Measurements from ENCODE around the gene C1S. TPM values are rescaled to one million over a fixed set of nuclear protein-coding genes. Genes with fewer than 3 reads are reported as not detected.
A peak's percentile ranks its signal among the peaks of the same experiment; 100 is the strongest.

Gene C1S
- total RNA-seq, 2 donors from 2014 or later = 114 to 232 TPM

GRCh38 chr12:7075518-7075917 lies 15.0 kb downstream of the C1S start:
- TF ChIP-seq CTCF (IDR thresholded peaks at IDR 0.05) = no peak
- Histone ChIP-seq H3K9me3 (no peaks in the 10 kb centered on the region), H3K4me1 (peaks cover 0 to 6% of the 10 kb centered on the region in 2 donors)

DNA sequence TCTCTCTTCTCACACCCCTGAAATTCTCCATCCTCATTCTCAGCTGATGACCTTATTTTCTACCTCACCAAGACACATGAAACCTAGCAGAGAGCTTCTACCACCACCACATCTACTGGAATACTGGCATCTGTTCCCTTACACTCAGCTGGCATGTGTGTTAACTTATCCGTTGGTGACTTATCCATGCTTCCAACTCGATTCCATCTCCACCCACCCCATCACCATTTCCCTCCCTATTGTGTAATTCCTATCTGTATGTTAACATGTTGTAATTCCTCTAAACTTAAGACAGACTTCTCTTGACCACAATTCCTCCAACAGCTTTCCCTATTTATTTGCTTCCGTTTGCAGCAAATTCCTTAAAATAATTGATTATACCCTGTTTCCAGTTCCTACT lies 15.4 kb downstream of the C1S start:
- Histone ChIP-seq H3K36me3 (no peaks in the 10 kb centered on the region), H3K27ac (no peak overlapping the region), H3K9me3 (no peaks in the 10 kb centered on the region), H3K4me3 (no peak overlapping the region), H3K4me1 (peaks cover 0 to 6% of the 10 kb centered on the region in 2 donors), H3K27me3 (no peaks in the 10 kb centered on the region)
- TF ChIP-seq CTCF (IDR thresholded peaks at IDR 0.05) = no peak
- DNase-seq (ENCODE audit: low spot score) = no peak

More at GRCh38 chr12:7075518-7075917, 15.0 kb downstream of the C1S start:
- no peaks in the 10 kb centered on the region for H3K27me3 ChIP-seq
- no peak overlapping the region for H3K4me3 ChIP-seq
- H3K36me3 ChIP-seq = no peaks in the 10 kb centered on the region
- DNase-seq (ENCODE audit: low spot score) = no peak
- H3K27ac ChIP-seq = no peak overlapping the region

DNA sequence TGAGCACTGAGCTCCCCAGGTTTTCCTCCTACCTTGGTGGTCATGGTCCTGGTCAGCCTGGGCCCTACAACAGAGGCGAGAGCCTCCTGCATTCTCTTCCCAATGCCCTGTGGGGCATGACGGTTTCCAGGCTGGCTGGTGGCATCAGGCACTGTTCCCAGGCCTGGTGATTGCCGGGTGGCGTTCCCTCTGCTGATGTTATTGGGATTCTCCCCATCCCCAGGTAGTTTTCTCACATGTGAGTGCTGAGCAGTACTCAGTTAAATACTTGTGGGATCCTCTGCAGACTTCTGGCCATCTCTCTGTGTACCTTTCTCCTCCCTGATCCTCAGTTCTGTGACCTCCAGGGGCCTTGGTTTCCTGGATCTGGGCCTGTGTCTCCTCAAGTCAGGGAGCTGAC lies 16.0 kb downstream of the C1S start:
- H3K36me3 ChIP-seq = peaks cover under 1% of the 10 kb centered on the region

DNA sequence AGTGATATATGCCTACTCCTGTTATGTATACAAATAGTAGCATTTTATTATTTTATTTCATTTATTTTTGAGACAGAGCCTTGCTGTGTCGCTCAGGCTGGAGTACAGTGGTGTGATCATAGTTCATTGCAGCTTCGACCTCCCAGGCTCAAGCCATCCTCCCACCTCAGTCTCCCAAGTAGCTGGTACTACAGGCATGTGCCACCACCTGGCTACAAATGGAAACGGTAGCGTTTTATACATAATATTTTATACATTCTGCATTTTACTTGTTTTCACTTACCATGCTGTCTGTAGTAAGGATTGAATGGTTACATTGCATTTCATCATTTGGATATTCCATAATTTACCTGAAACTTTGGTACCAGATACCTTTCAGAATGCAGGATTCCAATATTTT lies 17.6 kb downstream of the C1S start:
- H3K27ac ChIP-seq = no peak overlapping the region
- no peak overlapping the region for H3K4me3 ChIP-seq
- no peaks in the 10 kb centered on the region for H3K9me3 ChIP-seq
- H3K27me3 ChIP-seq = no peaks in the 10 kb centered on the region
- no peak for TF ChIP-seq CTCF (IDR thresholded peaks at IDR 0.05)
- peaks cover 0 to 6% of the 10 kb centered on the region in 2 donors for H3K4me1 ChIP-seq
- DNase-seq (ENCODE audit: low spot score) = no peak
- peaks cover 18% of the 10 kb centered on the region for H3K36me3 ChIP-seq

More for the DNA sequence above, 16.0 kb downstream of the C1S start:
- TF ChIP-seq CTCF (IDR thresholded peaks at IDR 0.05) = no peak
- no peaks in the 10 kb centered on the region for H3K27me3 ChIP-seq
- H3K4me1 ChIP-seq = peaks cover 0 to 6% of the 10 kb centered on the region in 2 donors
- no peaks in the 10 kb centered on the region for H3K9me3 ChIP-seq
- H3K27ac ChIP-seq = no peak overlapping the region
- DNase-seq (ENCODE audit: low spot score) = no peak
- H3K4me3 ChIP-seq = no peak overlapping the region

- Histone ChIP-seq H3K27ac (peak overlapping the region; percentile 39 to 74), H3K4me3 (no peak overlapping the region), H3K9me3 (no peaks in the 10 kb centered on the region), H3K36me3 (peaks cover 21% of the 10 kb centered on the region), H3K27me3 (no peaks in the 10 kb centered on the region), H3K4me1 (peaks cover 0 to 6% of the 10 kb centered on the region in 2 donors)
- DNase-seq (ENCODE audit: low spot score) = no peak
- TF ChIP-seq CTCF (IDR thresholded peaks at IDR 0.05) = no peak
Measured at GRCh38 chr12:7079826-7080125, 19.3 kb downstream of the C1S start.

DNA sequence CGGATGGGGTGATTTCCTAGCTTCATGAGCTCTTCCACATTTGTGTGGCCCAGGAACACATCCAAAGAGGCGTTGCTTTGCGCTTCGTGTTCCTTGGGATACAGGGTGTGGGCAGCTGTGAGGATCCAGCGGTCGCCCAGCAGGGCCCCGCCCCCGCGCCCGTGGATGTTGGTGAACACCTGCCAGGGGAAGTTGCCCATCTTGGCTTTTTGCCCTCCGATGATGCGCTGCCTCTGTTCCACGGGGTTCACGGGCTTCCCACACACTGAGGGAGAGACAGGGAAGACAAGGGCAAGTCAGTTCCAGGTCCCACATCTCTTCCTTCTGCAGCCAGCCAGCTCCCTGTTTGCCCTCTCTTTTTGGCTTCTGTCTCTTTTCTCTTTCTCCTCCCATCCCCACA lies 20.5 kb downstream of the C1S start:
- TF ChIP-seq CTCF (IDR thresholded peaks at IDR 0.05) = no peak
- Histone ChIP-seq H3K4me1 (peaks cover 0 to 6% of the 10 kb centered on the region in 2 donors), H3K27me3 (no peaks in the 10 kb centered on the region), H3K36me3 (peaks cover 30% of the 10 kb centered on the region), H3K27ac (no peak overlapping the region), H3K9me3 (no peaks in the 10 kb centered on the region), H3K4me3 (no peak overlapping the region)
- DNase-seq (ENCODE audit: low spot score) = no peak
